HG02938 (cell line): Measurements from ENCODE around the gene ADSL.
A peak's percentile ranks its signal among the peaks of the same experiment; 100 is the strongest.

Source experiments
- ATAC-seq: cut with Tn5 transposase; IDR thresholded peaks from one replicate; pipeline ENCODE4 v1.9.1; 2021; ENCODE audit warnings: mild to moderate bottlenecking, moderate library complexity; ENCODE audit not compliant: unreplicated experiment

ADSL gene

DNA sequence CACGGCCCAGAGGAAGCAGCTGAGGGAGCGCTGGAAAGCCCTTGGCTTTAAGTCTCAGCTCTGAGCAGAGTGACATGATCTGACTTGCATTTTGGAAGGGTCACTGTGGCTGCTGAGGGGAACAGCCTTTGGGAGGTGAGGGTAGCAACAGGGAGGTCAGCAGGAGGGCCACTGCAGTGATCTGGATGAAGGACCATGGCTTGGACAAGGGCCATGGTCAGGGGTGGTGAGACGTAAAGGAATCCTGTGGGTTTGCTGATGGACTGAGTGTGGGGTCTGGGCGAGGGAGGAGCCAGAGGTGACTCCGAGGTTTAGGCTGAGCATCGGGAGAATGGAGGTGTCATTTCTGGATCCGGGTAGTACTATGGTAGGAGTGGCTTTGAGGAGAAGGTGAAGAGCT lies 57.4 kb downstream of the ADSL start:
- ATAC-seq: no peak

DNA sequence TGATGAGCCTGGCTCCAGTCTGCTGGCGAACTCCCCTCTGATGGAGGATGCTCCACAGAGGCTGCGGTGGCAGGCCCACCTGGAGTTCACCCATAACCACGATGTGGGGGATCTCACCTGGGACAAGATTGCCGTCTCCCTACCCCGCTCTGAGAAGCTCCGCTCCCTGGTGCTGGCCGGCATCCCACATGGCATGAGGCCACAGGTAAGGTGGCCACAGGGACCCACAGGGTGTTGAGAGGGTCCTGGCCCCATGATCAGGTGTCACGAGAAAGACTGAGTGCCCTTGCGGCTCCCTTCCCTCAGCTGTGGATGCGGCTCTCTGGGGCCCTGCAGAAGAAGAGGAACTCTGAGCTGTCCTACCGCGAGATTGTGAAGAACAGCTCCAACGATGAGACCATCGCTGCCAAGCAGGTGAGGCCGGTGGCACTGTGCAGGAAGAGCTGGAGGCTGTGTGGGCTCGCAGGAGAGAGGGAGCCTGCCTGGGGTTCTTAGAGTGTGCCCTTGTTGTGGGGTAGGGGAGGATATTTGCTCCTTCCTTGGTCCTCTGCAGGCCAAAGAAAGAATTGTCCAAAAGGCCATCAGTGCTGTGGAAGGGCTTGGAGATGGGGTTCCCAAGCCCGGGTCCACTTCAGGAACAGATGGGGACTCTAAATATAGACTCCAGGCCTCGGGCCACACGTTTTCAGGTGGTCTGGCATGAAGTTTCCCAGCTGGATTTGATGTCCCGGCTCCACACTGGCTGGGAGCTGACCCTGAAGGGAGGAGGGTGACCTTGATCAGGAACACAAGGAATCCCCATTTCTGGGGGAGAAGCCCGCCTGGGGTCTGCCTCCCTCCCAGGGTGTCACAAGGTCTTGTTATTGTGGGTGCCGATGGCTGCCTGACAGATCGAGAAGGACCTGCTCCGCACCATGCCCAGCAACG lies 58.2 kb downstream of the ADSL start:
- ATAC-seq: no peak

DNA sequence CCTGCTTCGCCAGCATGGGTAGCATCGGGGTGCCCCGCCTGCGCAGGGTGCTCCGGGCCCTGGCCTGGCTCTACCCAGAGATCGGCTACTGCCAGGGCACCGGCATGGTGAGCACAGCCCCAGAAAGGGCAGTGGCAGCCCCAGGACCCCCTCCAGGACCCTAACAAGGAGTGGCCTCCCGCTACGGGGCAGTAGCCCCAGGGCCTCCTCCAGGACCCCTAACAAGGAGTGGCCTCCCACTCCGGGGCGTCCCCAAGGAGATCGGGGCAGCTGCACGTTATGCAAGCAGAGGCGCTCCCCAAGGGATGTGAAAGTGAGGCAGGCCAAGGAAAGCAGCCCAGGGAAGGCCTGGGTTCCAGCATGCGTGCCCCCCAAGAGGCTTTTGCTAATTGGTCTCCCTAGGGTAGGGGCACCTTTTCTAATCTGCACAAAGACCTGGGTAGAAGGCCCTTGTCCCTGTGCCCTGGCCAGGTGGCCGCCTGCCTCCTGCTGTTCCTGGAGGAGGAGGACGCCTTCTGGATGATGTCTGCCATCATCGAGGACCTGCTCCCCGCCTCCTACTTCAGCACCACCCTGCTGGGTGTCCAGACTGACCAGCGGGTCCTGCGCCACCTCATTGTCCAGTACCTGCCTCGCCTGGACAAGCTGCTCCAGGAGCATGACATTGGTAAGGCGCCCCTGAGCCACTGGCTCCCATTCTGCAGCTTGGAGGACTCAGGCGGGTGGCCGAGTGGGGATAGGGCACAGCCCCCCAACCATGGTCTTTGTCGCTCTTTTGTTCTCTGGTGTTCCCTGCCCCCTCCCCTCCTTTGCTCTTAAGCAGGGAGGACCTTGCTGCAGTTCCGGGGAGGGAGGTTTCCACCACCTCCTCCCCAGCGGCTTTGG lies 59.1 kb downstream of the ADSL start:
- no peak for ATAC-seq

DNA sequence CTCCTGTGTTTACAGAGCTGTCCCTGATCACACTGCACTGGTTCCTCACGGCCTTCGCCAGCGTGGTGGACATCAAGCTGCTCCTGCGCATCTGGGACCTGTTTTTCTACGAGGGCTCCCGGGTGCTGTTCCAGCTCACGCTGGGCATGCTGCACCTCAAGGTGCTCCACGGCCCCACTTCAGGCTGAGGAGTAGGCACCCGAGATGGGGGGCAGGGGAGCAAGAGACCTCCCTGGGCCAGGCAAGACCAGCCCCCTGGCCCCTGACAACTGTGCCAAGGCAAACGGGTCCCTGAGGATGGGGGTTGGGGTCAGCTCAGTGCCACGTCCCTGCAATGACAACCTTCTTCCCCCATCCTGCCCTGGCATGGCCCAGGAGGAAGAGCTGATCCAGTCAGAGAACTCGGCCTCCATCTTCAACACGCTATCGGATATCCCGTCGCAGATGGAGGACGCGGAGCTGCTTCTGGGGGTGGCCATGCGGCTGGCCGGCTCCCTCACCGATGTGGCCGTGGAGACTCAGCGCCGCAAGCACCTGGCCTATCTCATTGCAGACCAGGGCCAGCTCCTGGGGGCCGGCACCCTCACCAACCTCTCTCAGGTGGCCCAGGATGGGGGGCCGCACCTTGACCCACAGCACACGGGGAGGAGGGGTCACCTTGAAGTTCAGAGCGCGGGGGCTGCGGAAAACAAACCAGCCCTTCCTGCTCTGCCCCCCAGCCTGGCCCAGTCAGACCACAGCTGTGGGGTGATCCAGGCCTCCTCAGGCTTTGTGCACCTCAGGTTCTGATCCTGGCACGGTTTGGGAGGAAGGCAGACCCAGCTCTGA lies 60.0 kb downstream of the ADSL start:
- no peak for ATAC-seq

DNA sequence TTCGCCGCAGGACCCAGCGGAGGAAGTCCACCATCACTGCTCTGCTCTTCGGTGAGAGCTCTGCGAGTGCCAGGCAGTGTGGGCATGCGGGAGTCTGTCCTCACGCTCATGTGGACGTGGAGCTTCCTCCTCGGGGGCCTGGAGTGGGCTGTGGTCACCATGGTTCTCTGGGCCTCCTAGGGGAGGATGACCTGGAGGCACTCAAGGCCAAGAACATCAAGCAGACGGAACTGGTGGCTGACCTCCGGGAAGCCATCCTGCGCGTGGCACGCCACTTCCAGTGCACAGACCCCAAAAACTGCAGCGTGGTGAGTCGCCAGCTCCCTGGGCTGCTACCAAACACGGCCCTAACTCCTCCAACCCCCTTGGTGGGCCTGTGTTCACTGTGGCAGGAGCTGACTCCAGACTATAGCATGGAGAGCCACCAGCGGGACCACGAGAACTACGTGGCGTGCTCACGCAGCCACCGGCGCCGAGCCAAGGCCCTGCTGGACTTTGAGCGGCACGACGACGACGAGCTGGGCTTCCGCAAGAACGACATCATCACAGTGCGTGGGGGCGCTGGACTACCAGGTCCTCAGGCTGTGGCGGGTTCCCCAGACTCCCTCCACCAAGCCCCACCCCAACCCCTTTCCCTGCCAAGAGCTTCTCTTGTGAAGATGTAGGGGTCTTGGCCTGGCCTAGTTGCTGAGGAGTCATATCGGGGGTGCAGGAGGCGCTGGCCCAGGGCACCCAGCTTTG lies 60.9 kb downstream of the ADSL start:
- no peak for ATAC-seq

DNA sequence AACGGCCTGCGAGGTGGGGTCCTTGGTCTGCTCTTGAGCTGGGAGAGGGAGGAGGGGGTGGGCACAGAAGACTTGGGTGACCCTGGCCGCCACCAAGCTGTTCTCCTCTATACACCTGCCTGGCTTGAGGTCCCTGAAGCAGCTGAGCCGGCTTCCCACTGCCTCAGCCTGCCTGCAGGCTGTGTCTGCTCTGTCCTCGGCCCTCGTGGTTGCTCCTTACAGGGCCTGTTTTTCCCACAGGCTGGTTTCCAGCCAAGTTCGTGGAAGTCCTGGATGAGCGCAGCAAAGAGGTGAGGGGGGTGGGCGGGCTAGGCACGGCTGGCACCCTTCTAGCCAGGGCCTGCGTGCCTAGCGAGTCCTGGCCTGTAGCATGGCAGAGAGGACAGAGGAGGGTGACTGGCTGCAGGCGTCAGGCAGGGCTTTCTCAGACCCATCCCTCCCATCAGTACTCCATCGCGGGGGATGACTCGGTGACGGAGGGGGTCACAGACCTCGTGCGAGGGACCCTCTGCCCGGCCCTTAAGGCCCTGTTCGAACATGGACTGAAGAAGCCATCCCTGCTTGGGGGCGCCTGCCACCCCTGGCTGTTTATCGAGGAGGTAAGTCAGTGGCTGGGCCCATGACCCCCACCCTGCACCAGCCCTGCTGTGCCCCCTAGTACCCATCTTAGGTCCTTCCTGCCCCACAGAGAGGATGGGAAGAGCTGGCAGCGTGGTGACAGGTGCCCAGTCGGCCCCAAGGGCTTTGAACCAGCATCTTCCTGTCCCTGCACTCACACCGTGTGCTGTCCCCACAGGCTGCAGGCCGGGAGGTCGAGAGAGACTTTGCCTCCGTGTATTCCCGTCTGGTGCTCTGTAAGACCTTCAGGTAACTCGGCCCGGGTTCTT lies 61.8 kb downstream of the ADSL start:
- no peak for ATAC-seq

DNA sequence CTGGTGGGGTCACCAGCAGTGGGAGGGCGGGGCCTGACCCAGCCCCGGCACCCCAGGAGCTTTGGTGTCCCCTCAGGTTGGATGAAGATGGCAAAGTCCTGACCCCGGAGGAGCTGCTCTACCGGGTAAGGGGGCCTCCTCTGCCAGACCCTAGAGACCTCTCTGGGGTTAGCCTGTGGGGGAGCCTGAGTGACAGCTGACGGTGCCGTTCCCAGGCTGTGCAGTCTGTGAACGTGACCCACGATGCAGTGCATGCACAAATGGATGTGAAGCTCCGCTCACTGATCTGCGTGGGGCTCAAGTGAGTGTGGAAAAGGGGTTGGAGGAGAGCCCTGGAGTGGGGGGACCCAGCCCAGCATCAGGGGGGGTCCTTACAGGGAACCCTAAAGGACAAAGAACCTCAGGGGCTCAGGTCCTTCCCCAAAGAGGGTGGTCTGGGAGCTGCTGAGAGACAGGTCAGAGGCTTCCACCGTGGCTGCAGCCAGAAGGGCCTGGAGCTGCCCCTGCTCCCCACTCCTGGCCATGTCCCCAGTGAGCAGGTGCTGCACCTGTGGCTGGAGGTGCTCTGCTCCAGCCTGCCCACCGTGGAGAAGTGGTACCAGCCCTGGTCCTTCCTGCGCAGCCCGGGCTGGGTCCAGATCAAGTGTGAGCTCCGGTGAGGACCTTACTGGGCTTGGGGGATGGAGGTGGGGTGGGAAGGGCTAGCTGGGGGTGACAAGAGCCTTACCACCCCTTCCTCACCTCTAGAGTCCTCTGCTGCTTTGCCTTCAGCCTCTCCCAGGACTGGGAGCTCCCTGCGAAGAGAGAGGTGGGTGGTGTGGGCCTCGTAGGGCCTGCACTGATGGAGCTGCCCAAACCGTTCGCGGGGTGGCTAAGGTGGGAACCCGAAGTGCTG lies 62.7 kb downstream of the ADSL start:
- no peak for ATAC-seq

DNA sequence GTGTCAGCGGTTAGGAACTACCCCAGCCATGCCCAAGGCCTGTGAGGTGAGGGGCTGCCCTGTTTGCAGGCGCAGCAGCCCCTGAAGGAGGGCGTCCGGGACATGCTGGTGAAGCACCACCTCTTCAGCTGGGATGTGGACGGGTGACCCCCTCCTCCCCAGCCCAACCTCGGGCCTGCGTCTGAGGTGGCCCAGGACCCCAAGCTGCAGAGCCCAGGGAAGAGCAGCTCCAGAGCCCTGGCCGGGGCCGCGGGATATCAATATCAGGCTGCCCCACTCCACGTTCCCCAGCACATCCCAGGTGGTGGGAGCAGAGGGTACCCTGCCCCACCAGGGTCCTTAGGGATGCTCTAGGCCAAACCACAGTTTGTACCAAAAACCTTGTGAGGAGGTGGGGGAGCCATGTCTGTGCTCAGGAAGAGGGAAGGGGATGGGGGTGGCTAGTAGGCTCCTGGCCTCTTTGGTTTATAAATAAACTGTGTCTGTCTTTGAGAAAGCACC lies 63.4 kb downstream of the ADSL start:
- no peak for ATAC-seq

DNA sequence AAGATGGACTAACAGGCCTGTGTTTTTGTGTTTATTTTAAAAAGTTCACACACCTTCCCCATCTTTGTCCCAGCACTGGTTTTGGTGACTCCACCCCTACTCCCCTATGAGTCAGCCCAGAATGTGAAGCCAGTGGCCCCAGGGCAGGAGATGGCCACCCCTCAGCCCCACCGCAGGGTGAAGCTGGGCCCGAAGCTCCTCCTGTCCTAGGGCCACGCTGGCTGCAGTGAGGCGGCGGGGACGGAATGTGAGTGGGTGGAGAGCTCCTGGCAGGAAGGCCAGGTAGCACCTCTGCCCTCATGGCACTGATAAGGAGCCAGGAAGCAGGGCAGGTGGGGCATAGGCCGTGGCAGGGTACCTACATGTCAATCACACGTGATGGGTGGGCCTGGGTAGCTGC lies 64.0 kb downstream of the ADSL start:
- no peak for ATAC-seq

DNA sequence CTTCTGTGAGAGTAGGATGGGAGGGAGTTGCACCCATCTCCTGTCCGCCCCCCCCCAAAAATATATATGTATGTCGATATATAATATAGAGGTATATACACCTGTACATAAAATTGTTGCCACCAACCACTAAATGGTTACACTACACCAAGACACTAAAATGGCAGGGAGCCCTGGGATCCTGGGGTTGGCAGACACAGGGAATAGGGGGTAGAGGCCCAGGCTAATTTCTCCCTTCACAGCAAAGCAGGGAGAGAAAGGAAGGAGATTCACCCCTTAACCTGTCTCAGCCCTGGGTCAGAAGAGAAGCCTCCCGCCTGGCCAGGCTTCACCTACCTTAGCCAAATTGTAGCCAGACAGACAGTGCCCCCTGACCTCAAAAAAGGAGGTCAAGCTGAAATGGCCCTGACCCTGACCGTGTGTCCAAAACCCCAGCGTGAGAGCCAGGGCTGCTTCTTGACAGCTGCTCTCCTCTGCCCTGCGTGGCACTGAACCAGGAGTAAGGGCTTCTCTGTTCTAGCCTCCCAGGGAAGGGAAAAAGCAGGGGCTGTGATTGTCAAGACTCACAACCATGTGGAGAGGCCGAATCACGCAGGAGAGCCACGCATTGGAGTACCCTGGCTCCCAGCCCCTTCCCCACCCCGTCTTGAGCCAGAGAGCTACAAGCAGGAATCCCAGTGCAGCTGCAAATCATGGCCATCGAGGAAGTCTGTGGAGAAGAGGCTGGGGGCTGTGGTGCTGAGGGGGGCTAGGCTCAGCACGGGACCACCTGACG lies 64.6 kb downstream of the ADSL start:
- ATAC-seq: no peak

DNA sequence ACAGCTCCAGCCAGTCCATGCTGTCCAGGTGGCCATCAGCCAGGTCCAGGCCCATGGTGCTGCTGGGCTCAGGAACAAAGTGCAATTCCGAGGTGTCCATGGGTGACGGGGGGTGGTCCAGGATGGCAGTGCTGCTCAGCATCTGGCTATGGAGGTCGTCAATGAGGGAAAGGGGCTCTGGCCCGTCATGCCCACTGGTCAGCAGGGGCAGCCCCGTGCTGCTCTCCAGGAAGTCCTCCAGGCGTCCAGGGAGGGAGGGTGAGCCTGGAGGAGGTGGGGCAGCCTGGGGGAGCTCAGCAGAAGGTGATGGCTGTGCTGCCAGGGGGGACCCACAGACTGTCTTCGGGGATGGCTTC lies 65.2 kb downstream of the ADSL start:
- no peak for ATAC-seq

DNA sequence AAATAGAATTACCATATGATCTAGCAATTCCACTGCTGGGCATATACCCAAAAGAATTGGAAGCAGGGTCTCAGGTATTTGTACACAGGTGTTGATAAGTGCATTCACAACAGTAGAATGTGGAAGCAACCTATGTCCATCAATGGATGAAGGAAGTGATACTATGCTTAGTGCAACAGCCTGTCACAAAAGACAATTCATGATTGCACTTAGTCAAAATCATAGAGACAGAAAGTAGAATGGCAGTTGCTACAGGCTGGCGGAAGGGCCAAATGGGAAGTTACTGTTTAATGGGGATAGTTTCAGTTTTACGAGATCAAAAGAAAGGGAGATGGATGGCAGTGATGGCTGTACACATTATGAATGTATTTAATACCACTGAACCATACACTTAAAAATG lies 66.1 kb downstream of the ADSL start:
- ATAC-seq: peak; percentile 42

DNA sequence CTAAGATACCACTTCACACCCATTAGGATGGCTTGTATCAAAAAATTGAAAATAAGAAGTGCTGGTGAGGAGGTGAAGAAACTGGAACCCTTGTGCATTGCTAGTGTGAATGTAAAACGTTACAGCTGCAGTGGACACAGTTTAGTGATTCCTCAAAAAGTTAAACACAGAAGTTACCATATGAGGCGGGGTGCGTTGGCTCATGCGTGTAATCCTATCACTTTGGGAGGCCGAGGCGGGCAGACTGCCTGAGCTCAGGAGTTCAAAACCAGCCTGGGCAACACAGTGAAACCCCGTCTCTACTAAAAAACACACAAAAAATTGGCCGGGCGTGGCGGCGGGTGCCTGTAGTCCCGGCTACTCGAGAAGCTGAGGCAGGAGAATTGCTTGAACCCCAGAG lies 67.6 kb downstream of the ADSL start:
- ATAC-seq: no peak

DNA sequence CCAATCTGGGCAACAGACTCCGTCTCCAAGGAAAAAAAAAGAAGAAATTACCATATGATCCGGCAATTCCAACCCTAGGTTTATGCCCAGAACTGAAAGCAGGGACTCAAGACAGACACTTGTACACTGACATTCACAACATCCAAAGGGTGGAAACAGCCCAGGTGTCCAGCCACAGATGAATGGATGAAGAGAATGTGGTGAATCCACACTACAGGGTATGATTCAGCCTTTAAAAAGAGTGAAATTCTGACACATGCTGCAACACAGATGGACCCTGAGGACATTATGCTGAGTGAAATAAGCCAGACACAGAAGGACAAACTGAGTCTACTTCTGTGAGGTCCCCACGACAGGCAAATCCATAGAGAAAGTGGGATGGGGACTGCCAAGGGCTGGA lies 68.0 kb downstream of the ADSL start:
- no peak for ATAC-seq

DNA sequence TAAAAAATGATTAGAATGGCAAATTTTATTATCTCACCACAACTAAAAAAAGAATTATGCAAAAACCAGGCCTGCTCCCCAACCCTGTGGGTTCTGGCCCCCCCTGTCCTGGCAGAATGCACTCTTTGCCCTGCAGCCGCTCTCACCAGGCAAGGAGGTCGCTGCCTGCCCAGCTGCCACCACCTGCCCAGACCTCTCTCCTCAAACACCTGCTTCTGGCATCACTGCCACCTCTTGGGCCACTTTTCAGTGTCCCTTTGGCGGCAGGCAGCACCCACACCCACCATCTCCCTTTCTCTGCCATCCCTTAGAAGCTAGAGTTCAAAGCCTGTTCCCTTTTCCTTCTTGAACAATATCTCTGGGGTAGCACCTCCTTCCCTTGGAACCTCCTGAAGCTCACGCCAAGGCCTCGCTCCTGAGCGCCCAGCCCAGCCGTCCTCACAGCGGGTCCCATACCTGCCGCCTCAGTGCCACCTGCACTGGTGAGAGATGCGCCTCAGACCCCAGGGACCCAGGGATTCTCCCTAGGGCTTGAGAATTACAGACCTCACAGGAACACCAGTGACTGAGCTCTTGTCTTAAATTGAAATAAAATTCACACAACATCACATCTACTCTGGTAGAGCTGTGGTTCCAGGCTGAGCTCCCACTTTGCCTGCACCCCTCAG lies 68.7 kb downstream of the ADSL start:
- ATAC-seq: no peak

DNA sequence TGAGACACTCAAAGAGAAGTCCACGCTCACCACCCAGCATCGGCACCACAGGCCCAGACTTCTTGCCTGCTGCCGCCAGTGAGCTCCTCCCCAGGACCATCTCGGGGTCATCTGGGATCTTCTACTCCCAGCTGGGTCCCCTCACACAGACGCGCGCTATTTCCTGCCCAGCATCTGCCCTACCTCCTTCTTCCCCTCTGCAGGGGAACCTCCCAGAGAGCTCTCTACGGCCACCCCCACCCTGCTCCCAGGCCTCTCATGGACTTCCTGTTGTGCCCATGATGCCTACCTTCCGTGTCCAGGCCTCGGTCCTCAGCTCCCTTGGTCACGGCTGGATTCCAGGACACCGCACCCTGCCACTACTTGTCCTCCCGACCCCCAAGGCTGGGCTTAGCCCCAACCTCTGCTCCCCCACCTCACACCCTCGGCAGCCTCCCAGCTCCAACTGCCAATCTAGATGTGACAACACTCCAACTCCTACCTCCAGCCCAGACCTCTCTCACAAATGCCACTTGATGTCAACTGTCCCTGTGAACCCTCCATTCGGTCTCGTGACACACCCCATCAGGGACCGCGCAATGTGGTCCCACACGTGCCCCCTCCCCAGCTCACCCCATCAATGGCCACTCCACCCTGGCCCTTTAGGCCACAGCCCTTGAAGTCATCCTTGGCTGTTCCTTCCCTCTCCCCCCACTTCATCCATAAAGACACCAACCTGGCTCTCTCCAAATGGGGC lies 69.4 kb downstream of the ADSL start:
- ATAC-seq: no peak

DNA sequence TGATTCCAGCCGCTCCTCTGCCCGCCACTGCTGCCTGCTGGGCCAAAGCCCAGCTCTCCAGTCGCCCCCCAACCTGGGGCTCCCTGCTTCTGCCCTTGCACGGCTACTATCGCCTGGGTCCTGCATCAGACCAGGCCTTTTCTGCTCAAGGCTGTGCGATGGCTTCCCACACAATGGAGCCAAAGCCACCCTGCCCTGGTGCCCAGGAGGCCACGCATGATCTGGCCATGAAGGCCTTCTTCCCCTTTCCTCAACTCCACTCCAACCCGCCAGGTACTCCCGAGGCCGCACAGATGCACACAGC lies 69.9 kb downstream of the ADSL start:
- ATAC-seq: no peak
